HepG2 (cell line): ENCODE measurements around the gene MAPK11. TPM values are rescaled to one million over a fixed set of nuclear protein-coding genes. Genes with fewer than 3 reads are reported as not detected.

Experiments used
- ATAC-seq: fragments of 200-7000 bp; cut with Tn5 transposase; 3 replicates; pipeline ENCODE4 v1.9.1; 2020; ENCODE audit warnings: mild to moderate bottlenecking, moderate library complexity
- BruUV-seq: library from RNA; stranded (reverse); fragments of 400-500 nt; replicated peaks from 2 replicates; lab custom pipeline; 2021; lab: Mats Ljungman, UMichigan
- CTCF ChIA-PET: fragments of 300-600 bp; formaldehyde crosslinking; extraction: SDS; loops from one replicate; lab custom pipeline; 2021; ENCODE audit warnings: low total read pairs, inconsistent platforms, low intra/inter-chr PET ratio; lab: Yijun Ruan, JAX
- POLR2A ChIA-PET: fragments of 350-600 bp; sonication (Branson Sonifier 250); formaldehyde crosslinking; loops from one replicate; lab custom pipeline; 2020; ENCODE audit warnings: antibody characterized with exemption, inconsistent platforms; lab: Yijun Ruan, JAX
- DNase-seq: peaks from one replicate; pipeline ENCODE4 v3.0.0-alpha.2; 2015; ENCODE audit warnings: low spot score
- FAIRE-seq: peaks from 3 replicates; lab custom pipeline; 2011; peaks lifted over from hg19 to GRCh38; lab: Jason Lieb, UNC
- H2AFZ ChIP-seq: one replicate; pipeline ENCODE4 v1.6.1; 2011; ENCODE audit warnings: low read length, inconsistent platforms
- H3K27ac ChIP-seq: fragments of 300-600 bp; 3 replicates; pipeline ENCODE4 v1.8.0; 2011; ENCODE audit warnings: mixed run types, mild to moderate bottlenecking, mixed read lengths, low read length, inconsistent platforms; ENCODE audit not compliant: insufficient read depth; ENCODE audit errors: extremely low read length
- H3K27me3 ChIP-seq, 2 experiments: fragments of 200-600 bp in 1 of 2; 2 replicates in 1 of 2; 3 replicates in 1 of 2; pipeline versions ENCODE4 v1.6.0 to v1.8.0; 2011; ENCODE audit warnings: low read length in 2 of 2, mild to moderate bottlenecking in 2 of 2, moderate library complexity in 2 of 2, inconsistent platforms in 1 of 2; ENCODE audit not compliant: insufficient read depth in 2 of 2, control insufficient read depth in 1 of 2
- H3K36me3 ChIP-seq, 2 experiments: fragments of 200-600 bp in 1 of 2; replicated peaks in 1 of 2; 2 replicates in 1 of 2; 3 replicates in 1 of 2; pipeline versions ENCODE4 v1.5.1 to v1.8.0; 2011; ENCODE audit warnings: low read length in 2 of 2, inconsistent platforms in 1 of 2; ENCODE audit not compliant: insufficient read depth in 2 of 2, control insufficient read depth in 1 of 2
- H3K4me1 ChIP-seq: 2 replicates; pipeline ENCODE4 v1.5.1; 2012; ENCODE audit warnings: low read length, inconsistent platforms; ENCODE audit not compliant: insufficient read depth
- H3K4me2 ChIP-seq: 2 replicates; pipeline ENCODE4 v1.6.0; 2011; ENCODE audit warnings: low read depth, low read length, inconsistent platforms
- H3K4me3 ChIP-seq, 3 experiments: fragments of 200-600 bp in 1 of 3; sonication (generic), shearing (Covaris generic) in 1 of 3; replicated peaks in 1 of 3; 2 replicates each; pipeline ENCODE4 v1.5.1; 2011 to 2016; ENCODE audit warnings: low read length in 3 of 3, inconsistent platforms in 2 of 3, low read depth in 2 of 3, mild to moderate bottlenecking in 2 of 3, control low read depth in 1 of 3, mixed read lengths in 1 of 3; ENCODE audit not compliant: insufficient read depth in 1 of 3
- H3K79me2 ChIP-seq: one replicate; pipeline ENCODE4 v1.6.1; 2011; ENCODE audit warnings: low read length, inconsistent platforms; ENCODE audit not compliant: insufficient read depth
- H3K9ac ChIP-seq: 2 replicates; pipeline ENCODE4 v1.6.0; 2011; ENCODE audit warnings: mild to moderate bottlenecking, low read depth, low read length, inconsistent platforms; ENCODE audit not compliant: insufficient read depth
- H3K9me3 ChIP-seq: 2 replicates; pipeline ENCODE4 v1.5.1; 2012; ENCODE audit warnings: mild to moderate bottlenecking, low read length
- H4K20me1 ChIP-seq: 2 replicates; pipeline ENCODE4 v1.6.0; 2011; ENCODE audit warnings: inconsistent platforms, mild to moderate bottlenecking, low read length, moderate library complexity; ENCODE audit not compliant: insufficient read depth
- ARNT ChIP-seq: fragments of 450-650 bp; IDR thresholded peaks from 2 replicates; pipeline ENCODE4 v1.6.1; 2017
- BHLHE40 ChIP-seq: IDR thresholded peaks from 2 replicates; pipeline ENCODE4 v1.6.1; 2011; ENCODE audit warnings: low read length, improper control_type of control experiment
- ETV6 ChIP-seq: sonication (generic); formaldehyde crosslinking; conservative IDR thresholded peaks from 2 replicates; pipeline ENCODE4 v1.4.0; 2020; ENCODE audit warnings: missing genetic modification reagents
- MEIS1 ChIP-seq: sonication (generic); formaldehyde crosslinking; IDR thresholded peaks from 2 replicates; pipeline ENCODE4 v1.9.0; 2021; ENCODE audit warnings: mild to moderate bottlenecking, missing genetic modification reagents, moderate library complexity, borderline replicate concordance
- NR1H2 ChIP-seq: sonication (generic); formaldehyde crosslinking; IDR thresholded peaks from 2 replicates; pipeline ENCODE4 v1.8.1; 2022; ENCODE audit warnings: low read depth, missing genetic modification reagents, borderline replicate concordance
- RFX3 ChIP-seq: IDR thresholded peaks from 2 replicates; pipeline ENCODE4 v1.6.1; 2016; ENCODE audit warnings: missing biosample characterization, missing genetic modification reagents
- SMAD1 ChIP-seq: sonication (generic); formaldehyde crosslinking; IDR thresholded peaks from 2 replicates; pipeline ENCODE4 v1.4.0; 2020; ENCODE audit warnings: missing genetic modification reagents, low read depth, mild to moderate bottlenecking, borderline replicate concordance
- TAF1 ChIP-seq: sonication (generic); formaldehyde crosslinking; IDR thresholded peaks from 2 replicates; pipeline ENCODE4 v1.4.0; 2020; ENCODE audit warnings: missing genetic modification reagents
- YEATS4 ChIP-seq: sonication (generic); formaldehyde crosslinking; IDR thresholded peaks from 2 replicates; pipeline ENCODE4 v1.4.0; 2020; ENCODE audit warnings: missing genetic modification reagents, borderline replicate concordance
- ZNF484 ChIP-seq: sonication (generic); formaldehyde crosslinking; IDR thresholded peaks from 2 replicates; pipeline ENCODE4 v1.5.1; 2020; ENCODE audit warnings: mild to moderate bottlenecking, low read depth, missing genetic modification reagents, borderline replicate concordance
- ZSCAN20 ChIP-seq: sonication (generic); formaldehyde crosslinking; IDR thresholded peaks from 2 replicates; pipeline ENCODE4 v1.4.0; 2020; ENCODE audit warnings: missing genetic modification reagents, mild to moderate bottlenecking, borderline replicate concordance
- WGBS: methylation state at CpG from one replicate; pipeline ENCODE4 v1.1.6; 2017; ENCODE audit warnings: low lambda C conversion rate; 5-methylcytosine and 5-hydroxymethylcytosine counted together
- in situ Hi-C: cut with HindIII; loops from 2 replicates; pipeline ENCODE4 v1.10.0; 2017; ENCODE audit warnings: low pct_unique_long_range_greater_than_20kb; ENCODE audit not compliant: extremely low pct_ligation_motif_present
- intact Hi-C: fragments of 100-400 bp; cut with micrococcal nuclease; formaldehyde crosslinking; loops from one replicate; pipeline ENCODE4 v1.10.0; 2022; ENCODE audit not compliant: unreplicated experiment
- polyA plus RNA-seq, 8 experiments: library from polyadenylated mRNA; depleted of rRNA in 3 of 8; stranded (reverse) in 7 of 8; unstranded in 1 of 8; fragments of >200 nt; fragmentation: Illumina TruSeq in 4 of 8; extraction: Trizol in 4 of 8; gene quantifications; 2 replicates each; pipeline versions ENCODE4 v1.2.1 to v1.2.3, GENCODE V29; 2011 to 2016; ENCODE audit warnings: low read depth in 4 of 8, missing spikeins in 1 of 8, mixed read lengths in 1 of 8; ENCODE audit not compliant: insufficient read depth in 1 of 8
- total RNA-seq, 5 experiments: library from RNA; depleted of rRNA; stranded (reverse); fragments of >200 nt; fragmentation: Illumina TruSeq; extraction: Trizol; gene quantifications; 2 replicates each; pipeline ENCODE4 v1.2.3, GENCODE V29; 2016; ENCODE audit warnings: low read depth in 1 of 5
- TF ChIP-seq, protein P1 (sequence below): fragments of 450-650 bp; IDR thresholded peaks from 2 replicates; pipeline ENCODE4 v1.6.1; 2016

Gene MAPK11
- total and polyA plus RNA-seq, 2 of the 13 experiments (the other 11 are each of a cell fraction or from before 2014, with no cell fraction given), result 0.15 to 0.17 TPM

DNA sequence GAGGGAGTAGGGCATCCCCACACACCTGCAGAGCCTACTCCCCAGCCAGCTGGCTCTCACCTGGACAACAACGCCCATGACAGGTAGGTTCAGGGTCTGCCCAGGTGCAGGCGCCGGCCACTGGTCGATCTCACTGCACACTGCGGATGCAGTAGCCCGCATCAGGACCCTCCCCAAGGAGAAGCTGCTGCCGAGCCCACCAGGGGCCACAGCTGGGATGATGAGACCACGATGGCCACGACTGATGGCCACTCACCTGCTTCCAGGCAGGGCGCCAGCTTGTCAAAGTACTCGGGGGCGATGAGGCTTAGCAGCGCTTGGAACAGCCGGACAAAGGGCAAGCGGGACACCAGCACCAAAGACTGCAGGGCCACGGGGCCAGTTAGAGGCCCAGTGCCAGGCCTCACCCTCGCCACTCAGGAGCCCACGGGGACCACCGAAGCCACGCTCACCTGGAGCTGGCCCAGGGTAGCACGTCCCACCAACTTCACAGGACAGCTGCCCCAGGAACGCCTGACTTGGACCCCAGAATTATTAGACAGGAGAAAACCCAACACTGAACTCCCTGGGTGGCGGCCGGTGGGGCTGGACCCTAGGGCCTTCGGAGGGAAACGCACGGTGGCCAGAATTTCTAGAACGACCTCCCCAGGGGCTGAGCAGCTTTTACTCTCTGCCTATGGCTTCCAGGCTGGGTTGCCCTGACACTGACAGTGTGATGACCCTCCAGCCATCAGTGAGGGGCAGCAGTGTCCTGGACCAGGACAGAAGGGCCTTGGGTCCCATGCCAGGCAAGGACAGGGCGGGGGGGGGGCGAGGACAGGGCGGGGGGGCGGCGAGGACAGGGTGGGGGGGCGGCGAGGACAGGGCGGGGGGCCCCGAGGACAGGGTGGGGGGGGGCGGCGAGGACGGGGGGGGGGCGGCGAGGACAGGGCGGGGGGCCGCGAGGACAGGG is 46.2 kb upstream of the MAPK11 start (continued):
- TF ChIP-seq TAF1 (CRISPR knock-in tag), result 0 out of 2 replicates have a peak, but pooled peaks have one; percentile 18
- TF ChIP-seq ZSCAN20 (CRISPR knock-in tag), result no peak
- TF ChIP-seq NR1H2 (CRISPR knock-in tag), result no peak

DNA sequence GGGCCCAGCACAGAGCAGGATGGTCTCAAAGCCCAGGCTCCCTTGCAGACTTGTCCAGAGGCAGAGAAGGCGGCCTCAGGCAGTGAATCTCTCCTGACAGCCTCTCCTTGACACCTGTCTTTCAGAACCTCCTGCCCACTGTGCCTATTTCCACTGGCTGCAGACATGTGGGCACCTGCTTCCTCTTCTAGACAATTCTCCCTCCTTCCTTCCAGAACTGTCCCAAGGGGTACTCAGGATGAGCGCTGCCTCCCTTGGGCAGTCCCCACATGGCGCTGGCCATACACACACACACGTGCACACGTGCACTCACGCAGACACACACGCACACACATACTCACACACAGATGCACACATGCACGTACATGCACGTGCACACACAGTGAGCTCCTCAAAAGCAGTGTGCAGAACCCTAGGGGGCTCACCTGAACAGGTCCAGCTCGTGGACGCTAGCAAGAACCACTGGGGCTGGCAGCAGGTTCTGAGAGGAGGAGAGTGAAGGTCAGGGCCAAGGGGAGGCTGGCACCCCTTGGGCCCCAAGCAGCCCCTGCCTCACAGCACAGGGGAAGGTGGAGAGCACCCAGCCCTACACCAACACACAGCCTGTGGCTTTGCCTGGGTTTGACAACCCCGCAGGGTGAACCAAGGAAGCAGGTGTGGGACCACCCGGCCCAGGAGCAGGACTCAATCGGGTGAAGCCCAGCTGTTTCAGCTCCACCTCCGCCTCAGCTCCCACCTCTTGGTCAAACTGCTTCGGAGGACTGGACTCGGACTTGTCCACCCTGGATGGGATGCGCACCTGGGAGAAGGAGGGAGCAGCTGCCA is 45.3 kb upstream of the MAPK11 start:
- ATAC-seq, result no peak
- no TSS peak for BruUV-seq
- no peak for FAIRE-seq
- in situ Hi-C loops (no loop called here), intact Hi-C loops (no loop called here)
- H3K36me3 ChIP-seq, result no peaks in the 10 kb centered on the region
- no peak overlapping the region for H2AFZ ChIP-seq
- H3K4me2 ChIP-seq, result peak overlapping the region; percentile 75
- CTCF ChIA-PET, result no interaction called here
- H3K9ac ChIP-seq, result no peak overlapping the region
- 0 out of 2 replicates have a peak, but pooled peaks have one; percentile 4 for TF ChIP-seq SMAD1
- TF ChIP-seq, protein P1, sequence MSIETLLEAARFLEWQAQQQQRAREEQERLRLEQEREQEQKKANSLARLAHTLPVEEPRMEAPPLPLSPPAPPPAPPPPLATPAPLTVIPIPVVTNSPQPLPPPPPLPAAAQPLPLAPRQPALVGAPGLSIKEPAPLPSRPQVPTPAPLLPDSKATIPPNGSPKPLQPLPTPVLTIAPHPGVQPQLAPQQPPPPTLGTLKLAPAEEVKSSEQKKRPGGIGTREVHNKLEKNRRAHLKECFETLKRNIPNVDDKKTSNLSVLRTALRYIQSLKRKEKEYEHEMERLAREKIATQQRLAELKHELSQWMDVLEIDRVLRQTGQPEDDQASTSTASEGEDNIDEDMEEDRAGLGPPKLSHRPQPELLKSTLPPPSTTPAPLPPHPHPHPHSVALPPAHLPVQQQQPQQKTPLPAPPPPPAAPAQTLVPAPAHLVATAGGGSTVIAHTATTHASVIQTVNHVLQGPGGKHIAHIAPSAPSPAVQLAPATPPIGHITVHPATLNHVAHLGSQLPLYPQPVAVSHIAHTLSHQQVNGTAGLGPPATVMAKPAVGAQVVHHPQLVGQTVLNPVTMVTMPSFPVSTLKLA, result peak; percentile 64; the same call in 1 of the 2 replicates
- TF ChIP-seq BHLHE40, result peak; percentile 41; the same call in 1 of the 2 replicates
- TF ChIP-seq ETV6 (CRISPR knock-in tag), result no peak
- TF ChIP-seq ZNF484, result no peak
- no peak for TF ChIP-seq RFX3
- no peak for TF ChIP-seq MEIS1 (CRISPR knock-in tag)
- TF ChIP-seq ARNT, result no peak
- no peak for TF ChIP-seq YEATS4
- no peak for DNase-seq
- no peaks in the 10 kb centered on the region for H4K20me1 ChIP-seq
- whole genome bisulfite sequencing, result 48% methylated on average over 10 of the region's 18 CpGs
- peaks cover 0 to 1% of the 10 kb centered on the region in 2 experiments; a peak in 3 of 5 replicates for H3K27me3 ChIP-seq
- H3K27ac ChIP-seq, result no peak overlapping the region
- H3K79me2 ChIP-seq, result no peaks in the 10 kb centered on the region
- H3K9me3 ChIP-seq, result no peaks in the 10 kb centered on the region
- H3K4me1 ChIP-seq, result peaks cover 68% of the 10 kb centered on the region
- POLR2A ChIA-PET, result interaction anchor here (0.7 to 0.9 kb wide), 3 partner anchors 9 to 21 kb away, joined by 3 to 6 read pairs (median 3); no protein-coding TSS in a partner anchor
- no peak overlapping the region for H3K4me3 ChIP-seq
